HL-60 (cell line): ENCODE data around the gene C16orf54.

Experiments
- CTCF ChIP-seq: IDR thresholded peaks from one replicate; pipeline ENCODE4 v1.5.1; 2011; ENCODE audit warnings: low read length, control low read depth, inconsistent platforms; ENCODE audit not compliant: insufficient read depth
- GABPA ChIP-seq: IDR thresholded peaks from 2 replicates; pipeline ENCODE4 v1.6.1; 2012; ENCODE audit warnings: low read depth
- POLR2AphosphoS5 ChIP-seq: IDR thresholded peaks from 2 replicates; pipeline ENCODE4 v1.6.1; 2012; ENCODE audit warnings: low read depth
- REST ChIP-seq: IDR thresholded peaks from 2 replicates; pipeline ENCODE4 v1.6.1; 2012; ENCODE audit warnings: low read depth; ENCODE audit not compliant: insufficient replicate concordance

GRCh38 chr16:29753516-29753915 lies 7.7 kb upstream of the C16orf54 start:
- TF ChIP-seq CTCF (no peak), POLR2AphosphoS5 (no peak), GABPA (no peak), REST (no peak)
